HepG2 (cell line): ENCODE measurements around the gene LYRM1. TPM values are rescaled to one million over a fixed set of nuclear protein-coding genes. Genes with fewer than 3 reads are reported as not detected.

ENCODE experiments used
- ATAC-seq: fragments of 200-7000 bp; cut with Tn5 transposase; 3 replicates; pipeline ENCODE4 v1.9.1; 2020; ENCODE audit warnings: mild to moderate bottlenecking, moderate library complexity
- BruUV-seq: library from RNA; stranded (reverse); fragments of 400-500 nt; replicated peaks from 2 replicates; lab custom pipeline; 2021; lab: Mats Ljungman, UMichigan
- CTCF ChIA-PET: fragments of 300-600 bp; formaldehyde crosslinking; extraction: SDS; loops from one replicate; lab custom pipeline; 2021; ENCODE audit warnings: low total read pairs, inconsistent platforms, low intra/inter-chr PET ratio; lab: Yijun Ruan, JAX
- POLR2A ChIA-PET: fragments of 350-600 bp; sonication (Branson Sonifier 250); formaldehyde crosslinking; loops from one replicate; lab custom pipeline; 2020; ENCODE audit warnings: antibody characterized with exemption, inconsistent platforms; lab: Yijun Ruan, JAX
- DNase-seq: peaks from one replicate; pipeline ENCODE4 v3.0.0-alpha.2; 2015; ENCODE audit warnings: low spot score
- FAIRE-seq: peaks from 3 replicates; lab custom pipeline; 2011; peaks lifted over from hg19 to GRCh38; lab: Jason Lieb, UNC
- H2AFZ ChIP-seq: one replicate; pipeline ENCODE4 v1.6.1; 2011; ENCODE audit warnings: low read length, inconsistent platforms
- H3K27ac ChIP-seq: fragments of 300-600 bp; 3 replicates; pipeline ENCODE4 v1.8.0; 2011; ENCODE audit warnings: mixed run types, mild to moderate bottlenecking, mixed read lengths, low read length, inconsistent platforms; ENCODE audit not compliant: insufficient read depth; ENCODE audit errors: extremely low read length
- H3K27me3 ChIP-seq, 2 experiments: fragments of 200-600 bp in 1 of 2; 2 replicates in 1 of 2; 3 replicates in 1 of 2; pipeline versions ENCODE4 v1.6.0 to v1.8.0; 2011; ENCODE audit warnings: low read length in 2 of 2, mild to moderate bottlenecking in 2 of 2, moderate library complexity in 2 of 2, inconsistent platforms in 1 of 2; ENCODE audit not compliant: insufficient read depth in 2 of 2, control insufficient read depth in 1 of 2
- H3K36me3 ChIP-seq, 2 experiments: fragments of 200-600 bp in 1 of 2; replicated peaks in 1 of 2; 2 replicates in 1 of 2; 3 replicates in 1 of 2; pipeline versions ENCODE4 v1.5.1 to v1.8.0; 2011; ENCODE audit warnings: low read length in 2 of 2, inconsistent platforms in 1 of 2; ENCODE audit not compliant: insufficient read depth in 2 of 2, control insufficient read depth in 1 of 2
- H3K4me1 ChIP-seq: 2 replicates; pipeline ENCODE4 v1.5.1; 2012; ENCODE audit warnings: low read length, inconsistent platforms; ENCODE audit not compliant: insufficient read depth
- H3K4me2 ChIP-seq: 2 replicates; pipeline ENCODE4 v1.6.0; 2011; ENCODE audit warnings: low read depth, low read length, inconsistent platforms
- H3K4me3 ChIP-seq, 3 experiments: fragments of 200-600 bp in 1 of 3; sonication (generic), shearing (Covaris generic) in 1 of 3; replicated peaks in 1 of 3; 2 replicates each; pipeline ENCODE4 v1.5.1; 2011 to 2016; ENCODE audit warnings: low read length in 3 of 3, inconsistent platforms in 2 of 3, low read depth in 2 of 3, mild to moderate bottlenecking in 2 of 3, control low read depth in 1 of 3, mixed read lengths in 1 of 3; ENCODE audit not compliant: insufficient read depth in 1 of 3
- H3K79me2 ChIP-seq: one replicate; pipeline ENCODE4 v1.6.1; 2011; ENCODE audit warnings: low read length, inconsistent platforms; ENCODE audit not compliant: insufficient read depth
- H3K9ac ChIP-seq: 2 replicates; pipeline ENCODE4 v1.6.0; 2011; ENCODE audit warnings: mild to moderate bottlenecking, low read depth, low read length, inconsistent platforms; ENCODE audit not compliant: insufficient read depth
- H3K9me3 ChIP-seq: 2 replicates; pipeline ENCODE4 v1.5.1; 2012; ENCODE audit warnings: mild to moderate bottlenecking, low read length
- H4K20me1 ChIP-seq: 2 replicates; pipeline ENCODE4 v1.6.0; 2011; ENCODE audit warnings: inconsistent platforms, mild to moderate bottlenecking, low read length, moderate library complexity; ENCODE audit not compliant: insufficient read depth
- ARNT ChIP-seq: fragments of 450-650 bp; IDR thresholded peaks from 2 replicates; pipeline ENCODE4 v1.6.1; 2017
- FLYWCH1 ChIP-seq: sonication (generic); formaldehyde crosslinking; IDR thresholded peaks from 2 replicates; pipeline ENCODE4 v1.8.1; 2023; ENCODE audit warnings: mild to moderate bottlenecking, missing genetic modification reagents
- FOXK1 ChIP-seq: sonication (generic); formaldehyde crosslinking; IDR thresholded peaks from 2 replicates; pipeline ENCODE4 v1.4.0; 2020; ENCODE audit warnings: low read depth, missing genetic modification reagents, borderline replicate concordance
- JUNB ChIP-seq: sonication (generic); formaldehyde crosslinking; IDR thresholded peaks from 2 replicates; pipeline ENCODE4 v1.8.0; 2022; ENCODE audit warnings: missing genetic modification reagents, mild to moderate bottlenecking, borderline replicate concordance
- LRRFIP1 ChIP-seq: sonication (generic); formaldehyde crosslinking; conservative IDR thresholded peaks from 2 replicates; pipeline ENCODE4 v1.4.0; 2020; ENCODE audit warnings: missing genetic modification reagents
- MAFK ChIP-seq, 2 experiments: IDR thresholded peaks in 1 of 2; conservative IDR thresholded peaks in 1 of 2; 2 replicates each; pipeline ENCODE4 v1.6.1; 2011; ENCODE audit warnings: improper control_type of control experiment in 2 of 2, low read length in 2 of 2
- MIXL1 ChIP-seq: IDR thresholded peaks from 2 replicates; pipeline ENCODE4 v1.6.1; 2016
- NFRKB ChIP-seq: fragments of 450-650 bp; IDR thresholded peaks from 2 replicates; pipeline ENCODE4 v1.6.1; 2017
- SETDB1 ChIP-seq: sonication (generic); formaldehyde crosslinking; IDR thresholded peaks from 2 replicates; pipeline ENCODE4 v1.5.1; 2020; ENCODE audit warnings: missing genetic modification reagents, mild to moderate bottlenecking, borderline replicate concordance
- ZNF225 ChIP-seq: sonication (generic); formaldehyde crosslinking; IDR thresholded peaks from 2 replicates; pipeline ENCODE4 v1.4.0; 2020; ENCODE audit warnings: mild to moderate bottlenecking, missing genetic modification reagents
- ZNF260 ChIP-seq: sonication (generic); formaldehyde crosslinking; IDR thresholded peaks from 2 replicates; pipeline ENCODE4 v1.4.0; 2020; ENCODE audit warnings: missing genetic modification reagents, low read depth, mild to moderate bottlenecking, borderline replicate concordance
- WGBS: methylation state at CpG from one replicate; pipeline ENCODE4 v1.1.6; 2017; ENCODE audit warnings: low lambda C conversion rate; 5-methylcytosine and 5-hydroxymethylcytosine counted together
- in situ Hi-C: cut with HindIII; loops from 2 replicates; pipeline ENCODE4 v1.10.0; 2017; ENCODE audit warnings: low pct_unique_long_range_greater_than_20kb; ENCODE audit not compliant: extremely low pct_ligation_motif_present
- intact Hi-C: fragments of 100-400 bp; cut with micrococcal nuclease; formaldehyde crosslinking; loops from one replicate; pipeline ENCODE4 v1.10.0; 2022; ENCODE audit not compliant: unreplicated experiment
- polyA plus RNA-seq, 8 experiments: library from polyadenylated mRNA; depleted of rRNA in 3 of 8; stranded (reverse) in 7 of 8; unstranded in 1 of 8; fragments of >200 nt; fragmentation: Illumina TruSeq in 4 of 8; extraction: Trizol in 4 of 8; gene quantifications; 2 replicates each; pipeline versions ENCODE4 v1.2.1 to v1.2.3, GENCODE V29; 2011 to 2016; ENCODE audit warnings: low read depth in 4 of 8, missing spikeins in 1 of 8, mixed read lengths in 1 of 8; ENCODE audit not compliant: insufficient read depth in 1 of 8
- total RNA-seq, 5 experiments: library from RNA; depleted of rRNA; stranded (reverse); fragments of >200 nt; fragmentation: Illumina TruSeq; extraction: Trizol; gene quantifications; 2 replicates each; pipeline ENCODE4 v1.2.3, GENCODE V29; 2016; ENCODE audit warnings: low read depth in 1 of 5

The LYRM1 gene
- total and polyA plus RNA-seq, 2 of the 13 experiments (the other 11 are each of a cell fraction or from before 2014, with no cell fraction given) = 59.2 to 82.6 TPM

GRCh38 chr16:20897922-20898321, 2.6 kb upstream of the LYRM1 start:
- FAIRE-seq (no peak), ATAC-seq (no peak), DNase-seq (no peak)
- H3K27ac ChIP-seq = no peak overlapping the region
- no peaks in the 10 kb centered on the region; a peak in 1 of 5 replicates for H3K27me3 ChIP-seq
- H3K4me3 ChIP-seq = peak overlapping the region in 2 of 3 experiments; percentile 6 to 83; a peak in 2 of 6 replicates
- in situ Hi-C loops = no loop called here
- peak overlapping the region; percentile 77 for H3K4me2 ChIP-seq
- BruUV-seq = no TSS peak
- intact Hi-C loops = loop anchor here (2.0 to 5.0 kb wide), 2 partner anchors 23 to 1441 kb away; no protein-coding TSS in a partner anchor
- H3K4me1 ChIP-seq = peaks cover 66% of the 10 kb centered on the region
- TF ChIP-seq SETDB1 (CRISPR knock-in tag) (no peak), FLYWCH1 (CRISPR knock-in tag) (0 out of 2 replicates have a peak, but pooled peaks have one; percentile 29), ARNT (no peak)
- H2AFZ ChIP-seq = no peak overlapping the region
- POLR2A ChIA-PET = interaction anchor here (1.5 to 3.4 kb wide), 4 partner anchors 16 to 91 kb away, joined by 7 to 20 read pairs (median 15); partner anchors contain the start of genes ERI2 and REXO5
- H3K79me2 ChIP-seq = peaks cover 88% of the 10 kb centered on the region
- CTCF ChIA-PET = no interaction called here
- 69% methylated on average over 3 of the region's 3 CpGs for WGBS
- H3K9me3 ChIP-seq = no peaks in the 10 kb centered on the region
- peak overlapping the region; percentile 95; the same call in 1 of the 2 replicates for H3K9ac ChIP-seq
- H3K36me3 ChIP-seq = peaks cover 9 to 21% of the 10 kb centered on the region in 2 experiments
- peaks cover 9% of the 10 kb centered on the region; the same call in 1 of the 2 replicates for H4K20me1 ChIP-seq

GRCh38 chr16:20899071-20899470, 1.5 kb upstream of the LYRM1 start:
- Histone ChIP-seq H3K4me3 (peak overlapping the region; percentile 83 to 95 (median 87)), H3K27me3 (no peaks in the 10 kb centered on the region; a peak in 1 of 5 replicates), H3K79me2 (peaks cover 86% of the 10 kb centered on the region), H3K4me1 (peaks cover 76% of the 10 kb centered on the region), H4K20me1 (peaks cover 9% of the 10 kb centered on the region; the same call in 1 of the 2 replicates), H3K36me3 (peaks cover 7 to 17% of the 10 kb centered on the region in 2 experiments), H3K27ac (peak overlapping the region; percentile 94), H3K9me3 (no peaks in the 10 kb centered on the region), H3K9ac (peak overlapping the region; percentile 95), H3K4me2 (peak overlapping the region; percentile 77), H2AFZ (no peak overlapping the region)
- ATAC-seq = no peak
- ChIA-PET CTCF (no interaction called here), POLR2A (interaction anchor here (1.6 to 3.4 kb wide), 10 partner anchors 8 to 93 kb away, joined by 6 to 20 read pairs (median 12); partner anchors contain the start of genes ERI2 and REXO5)
- no peak for FAIRE-seq
- DNase-seq = peak; percentile 56
- BruUV-seq = TSS peak; percentile 53
- no peak for TF ChIP-seq ZNF260 (CRISPR knock-in tag)
- peak in 1 of 2 experiments; percentile 32; a peak in 1 of 4 replicates for TF ChIP-seq MAFK (conservative IDR thresholded peaks at IDR 0.05 in 1 of 2, IDR thresholded peaks at IDR 0.05 in 1 of 2; ENCODE audit: low read length in 2 of 2)
- 0 out of 2 replicates have a peak, but pooled peaks have one; percentile 9 for TF ChIP-seq FOXK1 (CRISPR knock-in tag)
- no peak for TF ChIP-seq MIXL1 (CRISPR knock-in tag)
- TF ChIP-seq ZNF225 (CRISPR knock-in tag) = no peak
- TF ChIP-seq LRRFIP1 (CRISPR knock-in tag) = no peak
- no peak for TF ChIP-seq NFRKB
- TF ChIP-seq JUNB (CRISPR knock-in tag) = 0 out of 2 replicates have a peak, but pooled peaks have one; percentile 18
- WGBS = 20% methylated on average over 5 of the region's 5 CpGs
- in situ Hi-C loops = no loop called here
- intact Hi-C loops = loop anchor here (1.0 to 5.0 kb wide), 3 partner anchors 24 to 1442 kb away; no protein-coding TSS in a partner anchor
